K562 (cell line): Measurements from ENCODE around the gene CNDP1. TPM values are rescaled to one million over a fixed set of nuclear protein-coding genes. Genes with fewer than 3 reads are reported as not detected.

Experiments used
- BDP1 ChIP-seq: IDR thresholded peaks from 3 replicates; pipeline ENCODE4 v1.6.1; 2011; ENCODE audit not compliant: insufficient read length, insufficient read depth
- DIDO1 ChIP-seq: fragments of 450-650 bp; IDR thresholded peaks from 2 replicates; pipeline ENCODE4 v1.6.1; 2016; ENCODE audit warnings: low read depth, missing biosample characterization, missing genetic modification characterization
- ETS1 ChIP-seq: conservative IDR thresholded peaks from 2 replicates; pipeline ENCODE4 v1.6.1; 2011; ENCODE audit warnings: low read depth, mild to moderate bottlenecking, low read length; ENCODE audit not compliant: control insufficient read depth
- ETV1 ChIP-seq: fragments of 450-650 bp; conservative IDR thresholded peaks from 2 replicates; pipeline ENCODE4 v1.6.1; 2016; ENCODE audit warnings: missing genetic modification characterization, control low read depth, low read depth, missing compliant biosample characterization
- FOXK1 ChIP-seq: sonication (generic); formaldehyde crosslinking; IDR thresholded peaks from 2 replicates; pipeline ENCODE4 v1.8.0; 2022; ENCODE audit warnings: missing genetic modification reagents, mild to moderate bottlenecking, borderline replicate concordance
- GATAD2A ChIP-seq: fragments of 450-650 bp; IDR thresholded peaks from 2 replicates; pipeline ENCODE4 v1.6.1; 2017
- GTF2F1 ChIP-seq: IDR thresholded peaks from 2 replicates; pipeline ENCODE4 v1.6.1; 2011; ENCODE audit warnings: low read depth, low read length, improper control_type of control experiment
- HMGN3 ChIP-seq: IDR thresholded peaks from 2 replicates; pipeline ENCODE4 v1.6.1; 2011; ENCODE audit warnings: borderline replicate concordance, low read depth, mild to moderate bottlenecking, mixed read lengths, low read length; ENCODE audit not compliant: insufficient read length; ENCODE audit errors: extremely low read depth
- NCOA2 ChIP-seq, 2 experiments: fragments of 450-650 bp; IDR thresholded peaks; 2 replicates each; pipeline ENCODE4 v1.6.1; 2018; ENCODE audit warnings: mild to moderate bottlenecking in 2 of 2, moderate library complexity in 1 of 2; ENCODE audit not compliant: partially characterized antibody in 2 of 2
- NUFIP1 ChIP-seq: fragments of 450-650 bp; IDR thresholded peaks from 2 replicates; pipeline ENCODE4 v1.6.1; 2018; ENCODE audit not compliant: partially characterized antibody
- PHF21A ChIP-seq: fragments of 450-650 bp; IDR thresholded peaks from 2 replicates; pipeline ENCODE4 v1.6.1; 2017; ENCODE audit warnings: low read depth, borderline replicate concordance
- RBBP5 ChIP-seq: fragments of 200-600 bp; sonication (generic); IDR thresholded peaks from 2 replicates; pipeline ENCODE4 v1.6.1; 2012; ENCODE audit warnings: borderline replicate concordance, mild to moderate bottlenecking, low read length, control low read depth, inconsistent platforms; ENCODE audit not compliant: insufficient read depth, poor library complexity, severe bottlenecking
- ZMIZ1 ChIP-seq, 2 experiments: fragments of 150-350 bp in 1 of 2; IDR thresholded peaks; 2 replicates each; pipeline ENCODE4 v1.6.1; 2012 to 2016; ENCODE audit warnings: low read depth in 2 of 2, low read length in 2 of 2, mild to moderate bottlenecking in 1 of 2, moderate library complexity in 1 of 2
- ZNF24 ChIP-seq: fragments of 450-650 bp; IDR thresholded peaks from 2 replicates; pipeline ENCODE4 v1.6.1; 2016
- ZNF507 ChIP-seq: conservative IDR thresholded peaks from 2 replicates; pipeline ENCODE4 v1.6.1; 2017; ENCODE audit warnings: missing genetic modification characterization, missing compliant biosample characterization
- ZNF644 ChIP-seq: fragments of 200-800 bp; sonication (Bioruptor generic); IDR thresholded peaks from 2 replicates; pipeline ENCODE4 v1.6.1; 2016; ENCODE audit warnings: low read depth, missing genetic modification characterization, missing compliant biosample characterization
- ZNF830 ChIP-seq: fragments of 250-450 bp; sonication (Bioruptor Pico); IDR thresholded peaks from 2 replicates; pipeline ENCODE4 v1.5.0; 2021; ENCODE audit warnings: mild to moderate bottlenecking
- polyA plus RNA-seq, 8 experiments: library from polyadenylated mRNA; depleted of rRNA in 4 of 8; stranded (reverse) in 5 of 8; unstranded in 3 of 8; fragments of >200 nt; fragmentation: Nextera tagmentation in 2 of 8; fragmentation: Illumina TruSeq in 1 of 8; extraction: Ambion mirVana in 2 of 8; extraction: Trizol in 1 of 8; gene quantifications; 2 replicates each; pipeline versions ENCODE4 v1.2.1 to v1.2.3, GENCODE V29; 2011 to 2014; ENCODE audit warnings: inconsistent platforms in 1 of 8, missing spikeins in 1 of 8
- total RNA-seq, 7 experiments: library from RNA; depleted of rRNA in 6 of 7; stranded (reverse); fragments of >200 nt in 6 of 7; fragmentation: Illumina TruSeq in 2 of 7; extraction: Trizol in 2 of 7; gene quantifications; 2 replicates each; pipeline versions ENCODE4 v1.2.1 to v1.2.3, GENCODE V29; 2011 to 2021; ENCODE audit warnings: low replicate concordance in 1 of 7
- TF ChIP-seq, protein P1 (sequence below): fragments of 450-650 bp; IDR thresholded peaks from 2 replicates; pipeline ENCODE4 v1.7.1; 2018; ENCODE audit warnings: mild to moderate bottlenecking, low read depth; ENCODE audit not compliant: partially characterized antibody

CNDP1 gene
- total and polyA plus RNA-seq, 9 of the 15 experiments (the other 6 are each of a cell fraction or from before 2014, with no cell fraction given) = not detected

- no peak for TF ChIP-seq ETS1
- TF ChIP-seq BDP1 = no peak
- no peak for TF ChIP-seq NUFIP1
- TF ChIP-seq NCOA2 (IDR thresholded peaks at IDR 0.05; ENCODE audit: partially characterized antibody in 2 of 2) = no peak
- TF ChIP-seq PHF21A = no peak
- TF ChIP-seq, protein P1, sequence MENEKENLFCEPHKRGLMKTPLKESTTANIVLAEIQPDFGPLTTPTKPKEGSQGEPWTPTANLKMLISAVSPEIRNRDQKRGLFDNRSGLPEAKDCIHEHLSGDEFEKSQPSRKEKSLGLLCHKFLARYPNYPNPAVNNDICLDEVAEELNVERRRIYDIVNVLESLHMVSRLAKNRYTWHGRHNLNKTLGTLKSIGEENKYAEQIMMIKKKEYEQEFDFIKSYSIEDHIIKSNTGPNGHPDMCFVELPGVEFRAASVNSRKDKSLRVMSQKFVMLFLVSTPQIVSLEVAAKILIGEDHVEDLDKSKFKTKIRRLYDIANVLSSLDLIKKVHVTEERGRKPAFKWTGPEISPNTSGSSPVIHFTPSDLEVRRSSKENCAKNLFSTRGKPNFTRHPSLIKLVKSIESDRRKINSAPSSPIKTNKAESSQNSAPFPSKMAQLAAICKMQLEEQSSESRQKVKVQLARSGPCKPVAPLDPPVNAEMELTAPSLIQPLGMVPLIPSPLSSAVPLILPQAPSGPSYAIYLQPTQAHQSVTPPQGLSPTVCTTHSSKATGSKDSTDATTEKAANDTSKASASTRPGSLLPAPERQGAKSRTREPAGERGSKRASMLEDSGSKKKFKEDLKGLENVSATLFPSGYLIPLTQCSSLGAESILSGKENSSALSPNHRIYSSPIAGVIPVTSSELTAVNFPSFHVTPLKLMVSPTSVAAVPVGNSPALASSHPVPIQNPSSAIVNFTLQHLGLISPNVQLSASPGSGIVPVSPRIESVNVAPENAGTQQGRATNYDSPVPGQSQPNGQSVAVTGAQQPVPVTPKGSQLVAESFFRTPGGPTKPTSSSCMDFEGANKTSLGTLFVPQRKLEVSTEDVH = no peak
- TF ChIP-seq GATAD2A = no peak
- no peak for TF ChIP-seq GTF2F1
- no peak for TF ChIP-seq ZNF830 (CRISPR knock-in tag)
- peak; percentile 3 for TF ChIP-seq RBBP5
- TF ChIP-seq ZNF507 (tag) = no peak
- TF ChIP-seq FOXK1 (CRISPR knock-in tag) = no peak
- no peak for TF ChIP-seq ZMIZ1 (IDR thresholded peaks at IDR 0.05; ENCODE audit: low read depth in 2 of 2, low read length in 2 of 2)
- TF ChIP-seq ZNF644 (tag) = no peak
- peak; percentile 20 for TF ChIP-seq HMGN3
- no peak for TF ChIP-seq DIDO1
- no peak for TF ChIP-seq ZNF24
- no peak; the same call in 1 of the 2 replicates for TF ChIP-seq ETV1 (tag)
These were observed 62.8 kb downstream of the CNDP1 start (continued) for GRCh38 chr18:74597034-74597661.
